SK-N-SH (cell line): ENCODE measurements around the gene CISD3. TPM values are rescaled to one million over a fixed set of nuclear protein-coding genes. Genes with fewer than 3 reads are reported as not detected.

ENCODE experiments used
- CTCF ChIA-PET: fragments of 300-600, 350-600 bp; formaldehyde crosslinking; extraction: SDS; loops from one replicate; lab custom pipeline; 2021; lab: Yijun Ruan, JAX
- POLR2A ChIA-PET: fragments of 350-600 bp; sonication (Branson Sonifier 250); formaldehyde crosslinking; extraction: SDS; loops from one replicate; lab custom pipeline; 2020; ENCODE audit warnings: antibody characterized with exemption, inconsistent platforms; lab: Yijun Ruan, JAX
- DNase-seq: peaks from one replicate; pipeline ENCODE4 v3.0.0; 2012
- H2AFZ ChIP-seq: fragments of 200-600 bp; sonication (generic); 2 replicates; pipeline ENCODE4 v1.8.1; 2016; ENCODE audit warnings: antibody characterized with exemption, mild to moderate bottlenecking, low read depth
- H3F3A ChIP-seq: fragments of 200-600 bp; sonication (generic); replicated peaks from 2 replicates; pipeline ENCODE3; 2016; ENCODE audit warnings: antibody characterized with exemption, mild to moderate bottlenecking; ENCODE audit not compliant: insufficient read depth
- H3K27ac ChIP-seq, 2 experiments: fragments of 200-500 bp in 1 of 2; fragments of 200-600 bp in 1 of 2; sonication (Bioruptor generic) in 1 of 2; sonication (generic), shearing (Covaris generic) in 1 of 2; 2 replicates each; pipeline versions ENCODE4 v1.5.1 to v1.6.1; 2014 to 2016; ENCODE audit warnings: low read depth in 2 of 2, inconsistent platforms in 1 of 2, low read length in 1 of 2, mild to moderate bottlenecking in 1 of 2, mixed read lengths in 1 of 2
- H3K27me3 ChIP-seq: fragments of 200-600 bp; sonication (generic), shearing (Covaris generic); 2 replicates; pipeline ENCODE4 v1.6.1; 2016; ENCODE audit warnings: mixed run types; ENCODE audit not compliant: insufficient read depth
- H3K36me3 ChIP-seq, 2 experiments: fragments of 200-500 bp in 1 of 2; fragments of 200-600 bp in 1 of 2; sonication (Bioruptor generic) in 1 of 2; sonication (generic) in 1 of 2; replicated peaks in 1 of 2; 2 replicates each; pipeline versions ENCODE3 to v1.5.1; 2014 to 2016; ENCODE audit warnings: low read length in 1 of 2, mild to moderate bottlenecking in 1 of 2; ENCODE audit not compliant: insufficient read depth in 2 of 2, control insufficient read depth in 1 of 2
- H3K4me1 ChIP-seq, 2 experiments: fragments of 200-500 bp in 1 of 2; fragments of 200-600 bp in 1 of 2; sonication (Bioruptor generic) in 1 of 2; sonication (generic), shearing (Covaris generic) in 1 of 2; 2 replicates each; pipeline versions ENCODE4 v1.5.1 to v1.6.1; 2014 to 2016; ENCODE audit warnings: low read depth in 1 of 2, low read length in 1 of 2, mixed run types in 1 of 2; ENCODE audit not compliant: insufficient read depth in 2 of 2, control insufficient read depth in 1 of 2
- H3K4me2 ChIP-seq: fragments of 200-600 bp; sonication (generic), shearing (Covaris generic); 2 replicates; pipeline ENCODE4 v1.6.1; 2017; ENCODE audit warnings: mixed run types
- H3K4me3 ChIP-seq, 2 experiments: fragments of 200-500 bp in 1 of 2; fragments of 200-600 bp in 1 of 2; sonication (Bioruptor generic) in 1 of 2; sonication (generic), shearing (Covaris generic) in 1 of 2; 2 replicates each; pipeline versions ENCODE4 v1.5.1 to v1.8.1; 2014 to 2016; ENCODE audit warnings: low read depth in 2 of 2, inconsistent platforms in 1 of 2, low read length in 1 of 2, mild to moderate bottlenecking in 1 of 2, mixed read lengths in 1 of 2, moderate library complexity in 1 of 2
- H3K79me2 ChIP-seq: fragments of 200-600 bp; sonication (generic); 2 replicates; pipeline ENCODE4 v1.8.1; 2017; ENCODE audit warnings: mild to moderate bottlenecking; ENCODE audit not compliant: insufficient read depth
- H3K9ac ChIP-seq: fragments of 200-600 bp; sonication (generic); 2 replicates; pipeline ENCODE4 v1.6.1; 2017; ENCODE audit warnings: mixed run types
- H3K9me2 ChIP-seq: fragments of 200-600 bp; sonication (generic); 2 replicates; pipeline ENCODE4 v1.6.1; 2017; ENCODE audit warnings: mixed run types
- H3K9me3 ChIP-seq: fragments of 200-600 bp; sonication (generic); 2 replicates; pipeline ENCODE4 v1.6.1; 2017; ENCODE audit warnings: mixed run types, mild to moderate bottlenecking, moderate library complexity
- H4K20me1 ChIP-seq: fragments of 200-600 bp; sonication (generic); 2 replicates; pipeline ENCODE4 v1.6.1; 2017; ENCODE audit warnings: mild to moderate bottlenecking, mixed run types; ENCODE audit not compliant: insufficient read depth
- CHD2 ChIP-seq: fragments of 150-350 bp; IDR thresholded peaks from 2 replicates; pipeline ENCODE4 v1.6.1; 2018; ENCODE audit warnings: low read length; ENCODE audit not compliant: partially characterized antibody
- EP300 ChIP-seq, 2 experiments: IDR thresholded peaks; 2 replicates each; pipeline versions ENCODE4 v1.4.0 to v1.6.1; 2012; ENCODE audit warnings: borderline replicate concordance in 1 of 2, low read depth in 1 of 2, low read length in 1 of 2
- FOSL2 ChIP-seq: IDR thresholded peaks from 2 replicates; pipeline ENCODE4 v1.4.0; 2012; ENCODE audit warnings: low read depth, mild to moderate bottlenecking, moderate library complexity, borderline replicate concordance
- FOXJ3 ChIP-seq: sonication (generic); formaldehyde crosslinking; IDR thresholded peaks from 2 replicates; pipeline ENCODE4 v1.5.1; 2020; ENCODE audit warnings: mild to moderate bottlenecking, missing genetic modification reagents
- GABPA ChIP-seq: IDR thresholded peaks from 2 replicates; pipeline ENCODE4 v1.4.0; 2012; ENCODE audit warnings: low read depth, mild to moderate bottlenecking
- MAX ChIP-seq: IDR thresholded peaks from 2 replicates; pipeline ENCODE4 v1.4.0; 2012; ENCODE audit warnings: low read depth
- MXI1 ChIP-seq: IDR thresholded peaks from 2 replicates; pipeline ENCODE4 v1.6.1; 2012; ENCODE audit warnings: mild to moderate bottlenecking, low read depth, low read length, improper control_type of control experiment
- NFIC ChIP-seq: IDR thresholded peaks from 2 replicates; pipeline ENCODE4 v1.4.0; 2012; ENCODE audit warnings: borderline replicate concordance
- POLR2AphosphoS5 ChIP-seq: IDR thresholded peaks from 2 replicates; pipeline ENCODE4 v1.6.1; 2012; ENCODE audit warnings: low read depth, low read length
- REST ChIP-seq: IDR thresholded peaks from 2 replicates; pipeline ENCODE4 v1.6.1; 2012; ENCODE audit warnings: mild to moderate bottlenecking, low read depth, low read length, moderate library complexity
- RFX5 ChIP-seq: IDR thresholded peaks from 2 replicates; pipeline ENCODE4 v1.6.1; 2012; ENCODE audit warnings: mild to moderate bottlenecking, improper control_type of control experiment, low read length
- TAF1 ChIP-seq: IDR thresholded peaks from 2 replicates; pipeline ENCODE4 v1.6.1; 2012; ENCODE audit warnings: low read depth, mild to moderate bottlenecking, low read length, moderate library complexity, borderline replicate concordance
- WGBS: methylation state at CpG from one replicate; pipeline ENCODE4 v1.1.6; 2017; ENCODE audit warnings: low lambda C conversion rate; 5-methylcytosine and 5-hydroxymethylcytosine counted together
- polyA plus RNA-seq, 3 experiments: library from polyadenylated mRNA; depleted of rRNA; stranded (reverse); fragments of >200 nt; gene quantifications; 2 replicates each; pipeline ENCODE4 v1.2.3, GENCODE V29; 2012

The CISD3 gene
- polyA plus RNA-seq, 1 of the 3 experiments (the other 2 are of a cell fraction), result 16.5 TPM

GRCh38 chr17:38730526-38731379 lies 612 bp downstream of the CISD3 start:
- ChIA-PET CTCF (interaction anchor here (0.7 to 7.4 kb wide), 15 partner anchors 12 to 670 kb away, joined by 3 to 88 read pairs (median 5); partner anchors contain the start of genes EPOP, MLLT6 and PCGF2), POLR2A (interaction anchor here (0.6 to 2.2 kb wide), 8 partner anchors 11 to 150 kb away, joined by 3 to 9 read pairs (median 5); partner anchors contain the start of gene MLLT6)
- peak overlapping the region; percentile 76; the same call in 1 of the 2 replicates for H2AFZ ChIP-seq
- TF ChIP-seq RFX5 (no peak), REST (no peak), CHD2 (no peak), GABPA (no peak; the same call in 1 of the 2 replicates), MAX (peak; percentile 36; the same call in 1 of the 2 replicates), NFIC (peak; percentile 42; the same call in 1 of the 2 replicates), POLR2AphosphoS5 (peak; percentile 30; the same call in 1 of the 2 replicates), EP300 (IDR thresholded peaks at IDR 0.05; ENCODE audit: borderline replicate concordance in 1 of 2, low read depth in 1 of 2, low read length in 1 of 2) (peak in 1 of 2 experiments; percentile 33; a peak in 1 of 4 replicates), TAF1 (no peak), MXI1 (peak; percentile 72), FOXJ3 (CRISPR knock-in tag) (peak; percentile 63; the same call in 1 of the 2 replicates), FOSL2 (no peak)
- H3K79me2 ChIP-seq, result peaks cover 28% of the 10 kb centered on the region; the same call in 1 of the 2 replicates
- H3K4me1 ChIP-seq, result peaks cover 10 to 67% of the 10 kb centered on the region in 2 experiments; a peak in 1 of 4 replicates
- H3K9me3 ChIP-seq, result no peaks in the 10 kb centered on the region
- peak overlapping the region; percentile 73 to 98 for H3K27ac ChIP-seq
- peak; percentile 80 for DNase-seq
- H3K27me3 ChIP-seq, result no peaks in the 10 kb centered on the region
- H3K9me2 ChIP-seq, result no peaks in the 10 kb centered on the region
- H3F3A ChIP-seq, result peaks cover 32% of the 10 kb centered on the region
- peak overlapping the region; percentile 90 for H3K4me2 ChIP-seq
- peak overlapping the region; percentile 78 to 79 for H3K4me3 ChIP-seq
- peak overlapping the region; percentile 89 for H3K9ac ChIP-seq
- H3K36me3 ChIP-seq, result peaks cover 11 to 28% of the 10 kb centered on the region in 2 experiments
- 8% methylated on average over 24 of the region's 27 CpGs for WGBS
- peaks cover 20% of the 10 kb centered on the region; the same call in 1 of the 2 replicates for H4K20me1 ChIP-seq
